ENCODE measurements around the gene ERICH4.

The ERICH4 gene

GRCh38 chr19:41442473-41443355, at the start of gene ERICH4:
TSS of gene ERICH4 (plus strand) at chr19:41443156. CDS start at chr19:41443170, 14 bp downstream.
- no peak for TF ChIP-seq CTCF (IDR thresholded peaks at IDR 0.05)

- no peak for TF ChIP-seq CTCF (IDR thresholded peaks at IDR 0.05)
Measured at GRCh38 chr19:41395355-41395754, 47.6 kb upstream of the ERICH4 start.

GRCh38 chr19:41397086-41398049, 45.6 kb upstream of the ERICH4 start, which contains the start of the genes BCKDHA and EXOSC5:
TSS of gene BCKDHA (plus strand) at chr19:41397818. CDS start at chr19:41397828, 10 bp downstream.
TSS of gene EXOSC5 (minus strand) at chr19:41397359. CDS start at chr19:41397328, 31 bp downstream.
- TF ChIP-seq CTCF (IDR thresholded peaks at IDR 0.05) = no peak

GRCh38 chr19:41398050-41398418, 44.9 kb upstream of the ERICH4 start:
- no peak for TF ChIP-seq CTCF (IDR thresholded peaks at IDR 0.05)

GRCh38 chr19:41398598-41398997, 44.4 kb upstream of the ERICH4 start:
- TF ChIP-seq CTCF (IDR thresholded peaks at IDR 0.05) = no peak

- TF ChIP-seq CTCF (IDR thresholded peaks at IDR 0.05) = no peak
Measured at GRCh38 chr19:41399091-41399490, 43.9 kb upstream of the ERICH4 start.

GRCh38 chr19:41399525-41399924, 43.4 kb upstream of the ERICH4 start:
- TF ChIP-seq CTCF (IDR thresholded peaks at IDR 0.05) = no peak
